NB4 (cell line): ENCODE measurements around the gene RAET1E.
"Not testable (repeated sequence)": the region's sequence is repeated elsewhere in the genome, so short reads cannot be mapped to it uniquely, and the experiment has no call there.

Experiments
- DNase-seq: peaks from one replicate; pipeline ENCODE4 v3.0.0; 2010; ENCODE audit warnings: low read depth
- H3K4me3 ChIP-seq: one replicate; pipeline ENCODE4 v1.5.1; 2011; ENCODE audit warnings: mild to moderate bottlenecking, low read depth, low read length, moderate library complexity
- CTCF ChIP-seq: IDR thresholded peaks from one replicate; pipeline ENCODE4 v1.5.1; 2012; ENCODE audit warnings: low read depth, low read length
- MAX ChIP-seq: IDR thresholded peaks from 2 replicates; pipeline ENCODE4 v1.6.1; 2011; ENCODE audit warnings: low read depth, low read length
- MYC ChIP-seq: IDR thresholded peaks from 2 replicates; pipeline ENCODE4 v1.6.1; 2011; ENCODE audit warnings: low read depth, low read length
- POLR2A ChIP-seq: IDR thresholded peaks from 2 replicates; pipeline ENCODE4 v1.6.1; 2011; ENCODE audit warnings: mild to moderate bottlenecking; ENCODE audit not compliant: insufficient read length; ENCODE audit errors: extremely low read depth

RAET1E gene

GRCh38 chr6:149918151-149918905 is 20.4 kb upstream of the RAET1E start:
- TF ChIP-seq CTCF (no peak), MYC (no peak)
- no peak overlapping the region for H3K4me3 ChIP-seq
- DNase-seq: no peak

- DNase-seq: no peak
- TF ChIP-seq CTCF (no peak), MYC (no peak), MAX (no peak), POLR2A (no peak)
Observed at GRCh38 chr6:149917679-149918078, 19.8 kb upstream of the RAET1E start.

GRCh38 chr6:149915970-149916865 is 18.3 kb upstream of the RAET1E start:
- no peak for DNase-seq
- no peak overlapping the region for H3K4me3 ChIP-seq
- TF ChIP-seq MAX (no peak), POLR2A (no peak), MYC (no peak), CTCF (no peak)

More at GRCh38 chr6:149917679-149918078, 19.8 kb upstream of the RAET1E start:
- H3K4me3 ChIP-seq: no peak overlapping the region

GRCh38 chr6:149913540-149914240 is 15.8 kb upstream of the RAET1E start:
- DNase-seq: no peak
- TF ChIP-seq CTCF (no peak), POLR2A (no peak), MAX (no peak), MYC (no peak)
- no peak overlapping the region for H3K4me3 ChIP-seq

- DNase-seq: no peak
- H3K4me3 ChIP-seq: no peak overlapping the region
- TF ChIP-seq POLR2A (no peak), CTCF (no peak), MYC (no peak), MAX (no peak)
Observed at GRCh38 chr6:149913085-149913484, 15.2 kb upstream of the RAET1E start.

GRCh38 chr6:149912680-149913079 is 14.8 kb upstream of the RAET1E start:
- H3K4me3 ChIP-seq, DNase-seq: not testable (repeated sequence)
